Neural cell (in vitro differentiated cells): ENCODE measurements around the gene NHSL2.

Experiments used
- EZH2 ChIP-seq: fragments of 200-600, 300-800 bp; shearing (Covaris generic), sonication (generic); IDR thresholded peaks from 2 replicates; pipeline ENCODE4 v1.6.1; 2014; ENCODE audit warnings: antibody characterized with exemption, low read length, borderline replicate concordance, mild to moderate bottlenecking; ENCODE audit not compliant: insufficient read depth, poor library complexity, severe bottlenecking
- SMC3 ChIP-seq: fragments of 450-650 bp; conservative IDR thresholded peaks from 2 replicates; pipeline ENCODE4 v1.6.1; 2014; ENCODE audit warnings: antibody characterized with exemption, mild to moderate bottlenecking, moderate library complexity; ENCODE audit not compliant: poor library complexity
- TF ChIP-seq, protein P1 (sequence below): fragments of 450-650 bp; IDR thresholded peaks from 2 replicates; pipeline ENCODE4 v1.5.1; 2014; ENCODE audit warnings: antibody characterized with exemption, mild to moderate bottlenecking, moderate library complexity; ENCODE audit not compliant: poor library complexity, severe bottlenecking

DNA sequence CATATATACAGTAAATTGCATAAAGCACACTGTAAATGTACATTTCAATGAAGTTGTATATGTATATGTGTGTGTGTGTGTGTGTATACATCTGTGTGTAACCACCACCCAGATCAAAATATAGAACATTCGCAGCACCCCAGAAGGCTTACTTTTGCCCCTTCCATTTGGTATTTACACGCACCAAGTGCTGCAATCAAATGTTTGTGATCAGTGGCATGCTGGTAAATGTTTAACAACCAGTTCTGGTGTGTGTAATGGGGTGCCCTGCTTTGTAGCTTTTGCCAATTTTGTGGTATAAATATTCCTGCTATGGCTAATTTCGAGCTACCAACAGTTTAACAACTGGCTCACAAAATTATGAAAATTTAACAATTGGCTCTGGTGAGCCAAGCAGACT, 119.8 kb downstream of the NHSL2 start:
- TF ChIP-seq, protein P1, sequence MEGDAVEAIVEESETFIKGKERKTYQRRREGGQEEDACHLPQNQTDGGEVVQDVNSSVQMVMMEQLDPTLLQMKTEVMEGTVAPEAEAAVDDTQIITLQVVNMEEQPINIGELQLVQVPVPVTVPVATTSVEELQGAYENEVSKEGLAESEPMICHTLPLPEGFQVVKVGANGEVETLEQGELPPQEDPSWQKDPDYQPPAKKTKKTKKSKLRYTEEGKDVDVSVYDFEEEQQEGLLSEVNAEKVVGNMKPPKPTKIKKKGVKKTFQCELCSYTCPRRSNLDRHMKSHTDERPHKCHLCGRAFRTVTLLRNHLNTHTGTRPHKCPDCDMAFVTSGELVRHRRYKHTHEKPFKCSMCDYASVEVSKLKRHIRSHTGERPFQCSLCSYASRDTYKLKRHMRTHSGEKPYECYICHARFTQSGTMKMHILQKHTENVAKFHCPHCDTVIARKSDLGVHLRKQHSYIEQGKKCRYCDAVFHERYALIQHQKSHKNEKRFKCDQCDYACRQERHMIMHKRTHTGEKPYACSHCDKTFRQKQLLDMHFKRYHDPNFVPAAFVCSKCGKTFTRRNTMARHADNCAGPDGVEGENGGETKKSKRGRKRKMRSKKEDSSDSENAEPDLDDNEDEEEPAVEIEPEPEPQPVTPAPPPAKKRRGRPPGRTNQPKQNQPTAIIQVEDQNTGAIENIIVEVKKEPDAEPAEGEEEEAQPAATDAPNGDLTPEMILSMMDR, result no peak
- TF ChIP-seq SMC3, result no peak
- TF ChIP-seq EZH2, result no peak
